Retinal pigment epithelial cell (primary cell): Measurements from ENCODE around the gene ZCCHC10.

Source experiments
- DNase-seq: peaks from one replicate; pipeline ENCODE4 v3.0.0-alpha.2; 2010; ENCODE audit warnings: low read depth
- H3K4me3 ChIP-seq: 2 replicates; pipeline ENCODE4 v1.5.1; 2011; ENCODE audit warnings: mild to moderate bottlenecking, low read length, control low read depth, moderate library complexity
- CTCF ChIP-seq: conservative IDR thresholded peaks from 2 replicates; pipeline ENCODE4 v1.5.1; 2011; ENCODE audit warnings: low read depth, low read length, control low read depth, inconsistent platforms

ZCCHC10 gene

GRCh38 chr5:133062276-133062675, 35.9 kb upstream of the ZCCHC10 start:
- no peak overlapping the region for H3K4me3 ChIP-seq
- no peak for TF ChIP-seq CTCF
- DNase-seq = no peak

- no peak for DNase-seq
- no peak for TF ChIP-seq CTCF
- H3K4me3 ChIP-seq = no peak overlapping the region
These were observed 33.3 kb upstream of the ZCCHC10 start for GRCh38 chr5:133059621-133060020.

GRCh38 chr5:133056891-133057290, 30.5 kb upstream of the ZCCHC10 start:
- DNase-seq = no peak
- TF ChIP-seq CTCF = no peak
- no peak overlapping the region for H3K4me3 ChIP-seq

GRCh38 chr5:133054697-133055471, 28.5 kb upstream of the ZCCHC10 start:
- no peak for DNase-seq
- no peak for TF ChIP-seq CTCF
- no peak overlapping the region for H3K4me3 ChIP-seq

- TF ChIP-seq CTCF = no peak
- H3K4me3 ChIP-seq = peak overlapping the region; percentile 97
- DNase-seq = no peak
These were observed 27.1 kb upstream of the ZCCHC10 start for GRCh38 chr5:133053448-133053847.

GRCh38 chr5:133052317-133053175, 26.2 kb upstream of the ZCCHC10 start:
- no peak for DNase-seq
- TF ChIP-seq CTCF = no peak
- H3K4me3 ChIP-seq = peak overlapping the region; percentile 97
